ENCODE results near the gene CYTL1. TPM values are rescaled to one million over a fixed set of nuclear protein-coding genes. Genes with fewer than 3 reads are reported as not detected.

Gene CYTL1
- total RNA-seq, 1 donor from 2014 or later, result 16.9 TPM

DNA sequence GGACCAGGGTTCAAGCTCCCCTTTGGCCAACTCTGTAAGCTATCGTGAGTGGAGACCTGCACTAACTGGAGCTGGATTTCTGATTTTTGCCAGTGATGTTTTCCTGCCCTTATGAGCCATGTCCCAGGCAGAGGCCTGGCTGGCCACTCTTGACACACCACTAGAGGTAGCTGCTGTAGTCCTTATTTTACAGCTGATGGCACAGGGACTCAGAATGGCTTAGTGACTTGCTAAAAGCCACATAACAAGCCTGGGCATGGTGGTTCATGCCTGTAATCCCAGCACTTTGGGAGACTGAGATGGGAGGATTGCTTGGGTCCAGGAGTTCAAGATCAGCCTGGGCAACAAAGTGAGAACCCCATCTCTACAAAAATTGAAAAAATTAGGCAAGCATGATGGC, 33.4 kb downstream of the CYTL1 start:
- no peak for DNase-seq (ENCODE audit: low spot score in 2 of 2, unreplicated experiment in 2 of 2)
- no peaks in the 10 kb centered on the region for H3K4me1 Mint-ChIP-seq
- no peak for TF ChIP-seq CTCF (IDR thresholded peaks at IDR 0.05; ENCODE audit: unreplicated experiment)
- H3K27ac Mint-ChIP-seq, result no peak overlapping the region
- no peaks in the 10 kb centered on the region for H3K27me3 Mint-ChIP-seq (ENCODE audit: low read depth)
- no peak overlapping the region for H3K4me3 Mint-ChIP-seq
- no peaks in the 10 kb centered on the region for H3K36me3 Mint-ChIP-seq
- no peaks in the 10 kb centered on the region for H3K9me3 Mint-ChIP-seq

DNA sequence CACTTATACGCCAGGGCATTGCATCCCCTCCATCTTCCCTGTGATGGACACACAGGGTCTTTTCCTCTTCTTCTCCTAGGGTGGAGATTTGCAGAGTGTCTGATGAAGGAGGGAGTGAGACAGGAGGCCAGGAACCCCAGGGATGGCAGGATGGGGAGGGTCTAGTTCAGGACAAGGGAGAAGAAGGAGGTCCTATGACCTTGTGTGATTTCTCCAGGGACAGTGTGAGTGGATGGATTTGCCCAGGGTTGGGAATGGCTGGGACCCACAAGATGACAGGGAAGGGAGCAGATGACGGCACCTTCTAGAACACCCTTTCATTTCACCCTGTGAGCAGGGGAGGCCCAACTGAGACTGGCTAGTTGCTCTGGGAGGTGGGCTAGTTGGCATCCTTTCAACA, 34.2 kb downstream of the CYTL1 start:
- Mint-ChIP-seq H3K27me3 (ENCODE audit: low read depth) (no peaks in the 10 kb centered on the region), H3K4me1 (peaks cover 3% of the 10 kb centered on the region), H3K36me3 (no peaks in the 10 kb centered on the region), H3K4me3 (no peak overlapping the region), H3K27ac (no peak overlapping the region), H3K9me3 (no peaks in the 10 kb centered on the region)
- no peak for TF ChIP-seq CTCF (IDR thresholded peaks at IDR 0.05; ENCODE audit: unreplicated experiment)
- no peak for DNase-seq (ENCODE audit: low spot score in 2 of 2, unreplicated experiment in 2 of 2)

DNA sequence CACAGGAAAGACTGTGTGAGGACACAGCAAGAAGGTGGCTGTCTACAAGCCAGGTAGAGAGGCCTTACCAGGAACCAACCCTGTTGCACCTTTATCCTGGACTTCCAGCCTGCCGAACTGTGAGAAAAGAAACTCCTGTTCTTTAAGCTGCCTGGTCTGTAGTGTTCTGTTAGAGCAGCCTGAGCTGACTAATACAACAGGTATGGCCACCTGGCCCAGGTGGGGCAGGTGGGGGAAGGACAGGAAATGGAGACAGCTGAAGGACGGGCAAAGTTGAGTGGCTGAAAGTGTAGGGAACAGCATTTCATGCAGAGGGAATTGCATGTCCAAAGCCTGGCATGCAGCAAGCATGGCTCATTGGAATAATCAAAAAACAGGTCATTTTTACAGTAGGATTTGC, 35.1 kb downstream of the CYTL1 start:
- TF ChIP-seq CTCF (IDR thresholded peaks at IDR 0.05; ENCODE audit: unreplicated experiment), result no peak

GRCh38 chr4:4981827-4982226, 37.4 kb downstream of the CYTL1 start:
- H3K27ac Mint-ChIP-seq, result no peak overlapping the region
- no peak overlapping the region for H3K4me3 Mint-ChIP-seq
- no peaks in the 10 kb centered on the region for H3K36me3 Mint-ChIP-seq
- no peaks in the 10 kb centered on the region for H3K27me3 Mint-ChIP-seq (ENCODE audit: low read depth)
- H3K9me3 Mint-ChIP-seq, result peaks cover 9% of the 10 kb centered on the region
- no peak for DNase-seq (ENCODE audit: low spot score in 2 of 2, unreplicated experiment in 2 of 2)
- no peak for TF ChIP-seq CTCF (IDR thresholded peaks at IDR 0.05; ENCODE audit: unreplicated experiment)
- peaks cover 3% of the 10 kb centered on the region for H3K4me1 Mint-ChIP-seq

More for the DNA sequence above, 35.1 kb downstream of the CYTL1 start:
- no peaks in the 10 kb centered on the region for H3K36me3 Mint-ChIP-seq
- H3K27ac Mint-ChIP-seq, result no peak overlapping the region
- no peaks in the 10 kb centered on the region for H3K9me3 Mint-ChIP-seq
- peaks cover 3% of the 10 kb centered on the region for H3K4me1 Mint-ChIP-seq
- DNase-seq (ENCODE audit: low spot score in 2 of 2, unreplicated experiment in 2 of 2), result no peak
- no peak overlapping the region for H3K4me3 Mint-ChIP-seq
- no peaks in the 10 kb centered on the region for H3K27me3 Mint-ChIP-seq (ENCODE audit: low read depth)

DNA sequence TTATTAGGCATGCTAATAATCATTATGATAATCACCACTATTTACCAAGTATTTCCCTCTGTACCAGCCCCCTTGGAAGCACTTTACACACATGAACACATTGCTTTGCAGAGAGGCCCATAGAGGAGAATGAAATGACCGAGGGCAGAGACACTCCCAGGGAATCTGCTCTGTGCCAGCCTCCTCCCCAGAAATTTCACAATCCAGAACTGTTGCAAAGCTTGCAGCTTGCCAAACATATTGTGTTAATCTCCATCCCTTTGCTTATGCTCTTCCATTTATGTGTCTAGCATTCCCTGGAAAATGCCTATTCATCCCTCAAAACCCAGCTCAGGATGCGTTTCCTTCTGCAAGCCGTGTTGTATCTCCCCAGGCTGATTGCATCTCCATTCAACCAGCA, 37.8 kb downstream of the CYTL1 start:
- no peak overlapping the region for H3K4me3 Mint-ChIP-seq
- no peak for DNase-seq (ENCODE audit: low spot score in 2 of 2, unreplicated experiment in 2 of 2)
- H3K9me3 Mint-ChIP-seq, result peaks cover 10% of the 10 kb centered on the region
- H3K4me1 Mint-ChIP-seq, result peaks cover 3% of the 10 kb centered on the region
- no peaks in the 10 kb centered on the region for H3K36me3 Mint-ChIP-seq
- no peaks in the 10 kb centered on the region for H3K27me3 Mint-ChIP-seq (ENCODE audit: low read depth)
- no peak for TF ChIP-seq CTCF (IDR thresholded peaks at IDR 0.05; ENCODE audit: unreplicated experiment)
- H3K27ac Mint-ChIP-seq, result no peak overlapping the region

DNA sequence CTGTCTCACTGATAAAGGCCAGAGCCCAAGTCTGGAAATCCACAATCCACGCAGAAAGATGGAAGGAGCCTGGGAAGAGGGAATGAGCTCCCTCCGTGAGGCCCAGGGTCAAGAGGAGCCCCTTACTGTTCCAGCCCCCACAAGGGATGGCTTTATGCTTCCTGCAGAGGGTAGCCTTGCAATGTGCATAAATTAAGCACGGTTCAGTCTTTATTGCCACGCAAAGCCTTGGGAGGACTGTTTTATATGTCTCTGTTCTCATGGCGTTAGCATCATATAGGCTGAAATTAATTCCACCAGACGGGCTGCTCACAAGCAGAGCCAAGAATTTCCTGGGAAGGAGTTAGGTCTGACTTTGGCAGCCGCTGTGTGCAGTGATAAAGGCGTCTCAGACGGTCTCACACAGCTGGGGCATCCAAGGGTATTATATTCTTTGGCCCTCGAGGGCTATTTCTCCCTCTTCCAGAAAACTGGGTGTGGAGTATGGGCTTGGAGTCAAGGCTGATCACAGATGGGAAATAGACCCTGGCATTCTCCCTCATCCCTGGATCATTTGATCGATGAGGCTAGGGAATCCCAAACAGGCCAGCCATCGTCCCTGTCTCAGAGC, 38.5 kb downstream of the CYTL1 start:
- TF ChIP-seq CTCF (IDR thresholded peaks at IDR 0.05; ENCODE audit: unreplicated experiment), result no peak
- H3K4me1 Mint-ChIP-seq, result peaks cover 3% of the 10 kb centered on the region
- DNase-seq (ENCODE audit: low spot score in 2 of 2, unreplicated experiment in 2 of 2), result no peak
- no peak overlapping the region for H3K4me3 Mint-ChIP-seq
- H3K27me3 Mint-ChIP-seq (ENCODE audit: low read depth), result no peaks in the 10 kb centered on the region
- H3K36me3 Mint-ChIP-seq, result peaks cover under 1% of the 10 kb centered on the region
- peaks cover 15% of the 10 kb centered on the region for H3K9me3 Mint-ChIP-seq
- no peak overlapping the region for H3K27ac Mint-ChIP-seq

Measured in mesothelial cell of epicardium (in vitro differentiated cells).